H1 (cell line): Measurements from ENCODE around the gene SP4. TPM values are rescaled to one million over a fixed set of nuclear protein-coding genes. Genes with fewer than 3 reads are reported as not detected.
A peak's percentile ranks its signal among the peaks of the same experiment; 100 is the strongest.

ENCODE experiments used
- BCL11A ChIP-seq, 2 experiments: IDR thresholded peaks; one replicate each; pipeline ENCODE4 v1.6.1; 2011; ENCODE audit warnings: low read depth in 2 of 2, low read length in 2 of 2, mild to moderate bottlenecking in 2 of 2
- EZH2 ChIP-seq: fragments of 200-600 bp; sonication (generic); IDR thresholded peaks from 2 replicates; pipeline ENCODE4 v1.7.1; 2012; ENCODE audit warnings: low read depth, mild to moderate bottlenecking, moderate library complexity, low read length, inconsistent platforms; ENCODE audit not compliant: severe bottlenecking
- PHF8 ChIP-seq: fragments of 200-600 bp; sonication (generic); conservative IDR thresholded peaks from 2 replicates; pipeline ENCODE4 v1.7.1; 2012; ENCODE audit warnings: low read depth, mild to moderate bottlenecking, inconsistent platforms, low read length, moderate library complexity
- polyA plus RNA-seq, 7 experiments: library from polyadenylated mRNA; depleted of rRNA in 3 of 7; stranded (reverse) in 5 of 7; unstranded in 2 of 7; fragments of >200 nt in 5 of 7; fragments of 200-250 nt in 2 of 7; gene quantifications; 1 replicate in 5 of 7; 2 replicates in 1 of 7; 4 replicates in 1 of 7; pipeline versions ENCODE4 v1.2.1 to v1.2.3, GENCODE V29; 2011 to 2013; ENCODE audit warnings: missing spikeins in 2 of 7, mixed read lengths in 2 of 7
- total RNA-seq: library from RNA; stranded (reverse); fragmentation: NEBNext Ultra II Directional; extraction: Animal tissue kit (Norgen Biotek cat#: 25700); gene quantifications from 2 replicates; pipeline ENCODE4 v1.2.1, GENCODE V29; 2021
- TF ChIP-seq, protein P1 (sequence below): IDR thresholded peaks from 2 replicates; pipeline ENCODE4 v1.6.1; 2012; ENCODE audit warnings: low read length, inconsistent platforms

Gene SP4
- total and polyA plus RNA-seq, 2 of the 8 experiments (the other 6 are each of a cell fraction or from before 2014, with no cell fraction given), result 10.0 to 24.0 TPM

DNA sequence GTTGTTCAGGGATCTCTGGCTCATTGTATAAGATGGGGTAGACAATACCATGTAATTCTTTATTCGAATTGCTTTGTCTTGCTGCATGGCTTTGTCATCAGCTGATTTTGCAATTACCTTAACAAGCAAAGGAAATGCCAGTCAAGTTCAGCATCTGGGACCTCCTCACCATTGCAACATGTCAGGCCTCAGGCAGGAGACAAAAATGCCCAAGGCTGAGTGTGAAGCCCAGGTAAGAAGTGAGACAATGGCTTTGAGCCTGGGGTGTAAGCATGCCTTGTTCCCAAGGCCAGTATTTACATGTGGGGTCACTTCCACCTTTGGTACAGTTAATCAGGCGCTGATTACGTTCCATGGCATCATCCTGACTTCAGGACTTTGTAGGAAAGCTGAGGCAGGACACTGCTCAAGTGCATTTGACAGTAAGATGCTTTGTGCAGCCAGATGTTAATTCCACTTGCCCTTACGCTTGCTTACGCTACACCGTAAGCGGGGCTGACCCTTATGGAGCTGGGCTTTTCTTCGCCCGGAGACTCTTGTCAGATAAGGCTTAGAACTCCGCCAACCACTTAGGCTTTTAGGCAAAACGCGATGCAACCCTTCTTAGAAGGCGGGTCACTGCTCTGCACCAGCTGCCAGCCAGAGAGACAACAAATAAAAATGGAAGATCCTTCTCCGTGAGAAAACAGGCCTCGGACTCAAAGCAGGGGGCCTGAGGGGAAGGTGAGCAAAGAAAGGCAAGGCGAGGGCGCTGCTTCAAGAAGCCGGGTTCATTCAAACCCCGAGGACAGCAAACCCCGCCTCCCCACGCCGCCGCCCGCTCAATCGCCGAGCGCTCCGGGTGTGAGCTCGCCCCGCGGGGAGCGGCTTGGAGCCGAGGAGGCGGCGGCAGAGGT lies 1.3 kb upstream of the SP4 start (continued):
- TF ChIP-seq BCL11A (IDR thresholded peaks at IDR 0.05; ENCODE audit: low read depth in 2 of 2, low read length in 2 of 2) (no peak), EZH2 (no peak), PHF8 (peak; percentile 12)
- TF ChIP-seq, protein P1, sequence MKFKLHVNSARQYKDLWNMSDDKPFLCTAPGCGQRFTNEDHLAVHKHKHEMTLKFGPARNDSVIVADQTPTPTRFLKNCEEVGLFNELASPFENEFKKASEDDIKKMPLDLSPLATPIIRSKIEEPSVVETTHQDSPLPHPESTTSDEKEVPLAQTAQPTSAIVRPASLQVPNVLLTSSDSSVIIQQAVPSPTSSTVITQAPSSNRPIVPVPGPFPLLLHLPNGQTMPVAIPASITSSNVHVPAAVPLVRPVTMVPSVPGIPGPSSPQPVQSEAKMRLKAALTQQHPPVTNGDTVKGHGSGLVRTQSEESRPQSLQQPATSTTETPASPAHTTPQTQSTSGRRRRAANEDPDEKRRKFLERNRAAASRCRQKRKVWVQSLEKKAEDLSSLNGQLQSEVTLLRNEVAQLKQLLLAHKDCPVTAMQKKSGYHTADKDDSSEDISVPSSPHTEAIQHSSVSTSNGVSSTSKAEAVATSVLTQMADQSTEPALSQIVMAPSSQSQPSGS, result 0 out of 2 replicates have a peak, but pooled peaks have one; percentile 41
